GM18507 (cell line): ENCODE results near the gene MYL12A.
A peak's percentile ranks its signal among the peaks of the same experiment; 100 is the strongest.
"Not testable (repeated sequence)": the region's sequence is repeated elsewhere in the genome, so short reads cannot be mapped to it uniquely, and the experiment has no call there.

Experiments
- DNase-seq: peaks from one replicate; pipeline ENCODE4 v3.0.0; 2011; ENCODE audit warnings: low read depth; ENCODE audit not compliant: insufficient read length; ENCODE audit errors: extremely low spot score
- FAIRE-seq: peaks from 2 replicates; lab custom pipeline; 2011; peaks lifted over from hg19 to GRCh38; lab: Jason Lieb, UNC

The MYL12A gene

GRCh38 chr18:3247240-3248061 lies at the start of gene MYL12A:
MYL12A (plus strand) TSS chr18:3247801; CDS start chr18:3253248, 5,447 bp downstream.
- peak; percentile 98 for FAIRE-seq

GRCh38 chr18:3198260-3198860 lies 49.2 kb upstream of the MYL12A start:
- not testable (repeated sequence) for DNase-seq, FAIRE-seq

More at GRCh38 chr18:3247240-3248061, at the start of gene MYL12A:
- peak; percentile 82 for DNase-seq

GRCh38 chr18:3199942-3200645 lies 47.5 kb upstream of the MYL12A start:
- no peak for FAIRE-seq
- no peak for DNase-seq

- DNase-seq (no peak), FAIRE-seq (no peak)
Observed at GRCh38 chr18:3205239-3205638, 42.4 kb upstream of the MYL12A start.

GRCh38 chr18:3207565-3207964 lies 40.0 kb upstream of the MYL12A start:
- FAIRE-seq (no peak), DNase-seq (no peak)

DNA sequence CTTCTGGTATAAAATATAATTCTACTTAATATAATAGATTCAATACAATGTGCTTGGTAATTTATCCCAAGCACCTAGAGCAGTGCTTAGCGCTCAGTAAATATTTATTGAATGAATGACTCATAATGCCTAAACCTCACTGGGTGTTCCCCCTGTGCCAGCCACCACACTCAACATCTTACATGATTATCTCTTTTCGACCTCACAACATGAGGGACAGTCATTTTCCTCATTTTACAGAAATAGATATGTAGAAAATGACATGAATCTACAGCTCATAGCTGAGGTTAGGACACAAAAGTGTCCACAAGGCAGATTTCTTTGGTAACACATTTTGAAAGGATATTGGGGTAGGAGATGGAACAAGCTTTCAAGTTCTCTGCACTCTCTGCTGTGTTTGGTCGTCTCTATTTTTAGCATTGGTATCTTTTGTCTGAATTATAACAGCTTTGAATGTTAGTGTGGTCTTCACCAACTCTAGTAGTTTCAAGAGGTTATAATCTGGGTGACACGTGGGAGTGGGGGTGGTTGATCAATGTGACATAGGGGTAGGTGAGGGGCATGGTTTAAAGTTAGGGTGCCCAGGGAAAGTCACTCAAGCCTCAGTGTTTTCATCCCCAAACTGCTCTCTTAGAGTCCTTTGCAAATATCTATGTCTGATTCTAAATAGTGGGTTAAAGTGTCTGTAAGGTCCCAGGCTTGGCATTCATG lies 37.6 kb upstream of the MYL12A start:
- no peak for FAIRE-seq
- DNase-seq, result no peak

DNA sequence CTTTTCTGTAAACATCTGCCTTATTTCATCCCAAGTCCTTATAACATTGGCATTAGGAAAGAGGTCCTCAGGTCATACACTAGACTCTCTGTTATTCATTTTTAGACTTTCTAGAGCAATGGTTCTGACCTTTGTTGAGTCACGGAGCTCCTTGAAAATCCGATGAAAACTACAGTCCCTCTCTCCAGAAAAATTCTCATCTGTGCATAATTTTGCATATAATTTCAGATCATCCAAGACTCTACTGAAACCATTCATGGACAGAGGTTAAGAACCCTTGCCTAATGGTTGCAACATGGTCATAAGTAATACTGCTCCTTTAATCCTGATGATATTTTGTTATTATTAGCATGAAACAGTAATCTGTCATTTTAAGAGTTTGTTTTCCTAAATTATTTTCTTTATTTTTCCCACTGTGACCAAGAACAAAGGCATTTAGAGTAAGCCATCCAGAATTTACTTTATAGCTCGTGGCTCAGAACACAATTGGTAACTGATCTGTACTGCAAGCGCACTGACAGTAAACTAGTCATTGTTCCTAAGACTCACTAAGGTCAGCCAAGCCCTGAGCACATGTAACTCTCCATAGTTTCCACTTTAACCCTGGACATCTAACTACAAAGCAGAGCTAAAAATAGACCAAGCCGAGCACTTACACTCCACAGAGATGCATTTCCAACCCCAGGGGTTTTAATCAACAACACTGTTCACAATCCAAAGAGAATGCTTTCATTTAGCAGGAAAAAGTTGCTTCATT lies 36.2 kb upstream of the MYL12A start:
- no peak for FAIRE-seq

DNA sequence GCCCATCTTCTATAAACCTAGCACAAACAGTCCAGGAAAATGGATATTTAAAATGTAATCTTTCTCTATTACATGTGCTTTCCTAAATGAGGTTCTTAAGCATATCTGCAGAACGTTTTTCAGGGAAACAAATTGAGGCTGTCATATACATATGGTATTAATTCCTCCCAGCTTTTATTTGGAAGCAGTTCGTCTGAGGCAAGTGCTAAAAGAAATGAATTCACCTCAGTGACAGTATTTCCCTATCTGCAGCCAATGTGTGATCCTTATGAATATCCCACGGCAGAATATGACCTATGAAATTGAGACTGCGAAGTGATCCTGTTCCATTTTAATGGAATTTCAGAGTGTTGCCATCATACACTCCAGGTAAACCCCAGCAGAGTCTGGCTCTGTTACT lies 34.9 kb upstream of the MYL12A start:
- FAIRE-seq, result no peak

More for the DNA sequence above, 36.2 kb upstream of the MYL12A start:
- no peak for DNase-seq

DNA sequence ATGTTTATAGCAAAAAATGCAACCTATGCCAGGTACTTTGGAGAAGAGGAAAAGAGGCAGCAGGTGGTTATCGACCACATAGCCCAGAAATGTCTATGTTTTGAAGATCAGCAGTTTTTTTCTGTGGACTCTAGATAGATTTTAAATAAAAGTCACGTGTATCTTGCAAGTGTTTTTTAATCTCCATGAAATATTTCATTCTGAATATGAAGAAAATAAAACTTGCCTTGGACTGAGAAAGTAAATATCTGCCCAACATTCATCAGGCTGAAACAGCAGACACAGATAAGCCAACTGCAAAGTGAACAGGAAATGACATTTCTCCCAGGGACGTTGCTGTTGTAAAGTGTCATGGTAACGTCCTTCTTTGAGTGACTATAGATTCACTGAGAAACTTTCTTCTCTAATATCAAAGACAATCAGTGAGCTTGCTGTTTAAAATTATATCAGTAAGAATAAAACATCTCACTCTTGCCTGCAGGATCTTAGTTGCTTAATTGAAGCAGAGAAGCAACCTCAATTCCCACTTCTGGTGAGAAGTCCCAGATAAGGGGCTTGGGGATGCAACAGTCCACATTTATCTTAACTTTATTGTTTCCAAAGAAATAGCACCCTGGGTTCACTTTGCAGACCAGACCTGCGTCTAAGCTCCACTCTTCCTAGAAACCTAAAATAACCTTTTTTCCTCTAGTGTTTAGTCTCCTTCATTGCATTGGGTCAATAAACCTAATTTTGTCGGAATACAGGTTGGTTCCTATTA lies 34.1 kb upstream of the MYL12A start:
- no peak for FAIRE-seq
- DNase-seq, result no peak

More for the DNA sequence above, 34.9 kb upstream of the MYL12A start:
- DNase-seq, result no peak

GRCh38 chr18:3214855-3215637 lies 32.6 kb upstream of the MYL12A start:
- FAIRE-seq (no peak), DNase-seq (no peak)

GRCh38 chr18:3216987-3217386 lies 30.6 kb upstream of the MYL12A start:
- DNase-seq (no peak), FAIRE-seq (no peak)

GRCh38 chr18:3217948-3218647 lies 29.5 kb upstream of the MYL12A start:
- FAIRE-seq (no peak), DNase-seq (no peak)

- FAIRE-seq, result no peak
- DNase-seq, result no peak
Observed at GRCh38 chr18:3218819-3219218, 28.8 kb upstream of the MYL12A start.

DNA sequence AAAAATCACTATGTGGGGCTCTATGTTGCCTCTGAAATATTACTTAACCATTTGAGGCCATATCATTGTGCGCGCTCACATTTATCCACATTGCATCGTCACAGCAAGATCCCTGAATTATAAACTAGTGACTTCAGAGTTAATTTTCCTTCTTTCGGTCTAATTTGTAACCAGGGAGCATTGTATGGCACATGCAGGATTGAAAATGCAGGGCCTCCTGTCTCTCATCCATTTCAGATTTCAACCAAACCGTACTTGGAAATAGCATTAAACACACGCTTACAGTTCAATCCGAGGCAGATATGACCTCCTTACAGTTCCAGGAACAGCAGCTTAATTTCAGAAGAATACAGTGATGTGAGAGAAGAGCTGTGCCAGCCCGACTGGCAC lies 28.4 kb upstream of the MYL12A start:
- no peak for FAIRE-seq

DNA sequence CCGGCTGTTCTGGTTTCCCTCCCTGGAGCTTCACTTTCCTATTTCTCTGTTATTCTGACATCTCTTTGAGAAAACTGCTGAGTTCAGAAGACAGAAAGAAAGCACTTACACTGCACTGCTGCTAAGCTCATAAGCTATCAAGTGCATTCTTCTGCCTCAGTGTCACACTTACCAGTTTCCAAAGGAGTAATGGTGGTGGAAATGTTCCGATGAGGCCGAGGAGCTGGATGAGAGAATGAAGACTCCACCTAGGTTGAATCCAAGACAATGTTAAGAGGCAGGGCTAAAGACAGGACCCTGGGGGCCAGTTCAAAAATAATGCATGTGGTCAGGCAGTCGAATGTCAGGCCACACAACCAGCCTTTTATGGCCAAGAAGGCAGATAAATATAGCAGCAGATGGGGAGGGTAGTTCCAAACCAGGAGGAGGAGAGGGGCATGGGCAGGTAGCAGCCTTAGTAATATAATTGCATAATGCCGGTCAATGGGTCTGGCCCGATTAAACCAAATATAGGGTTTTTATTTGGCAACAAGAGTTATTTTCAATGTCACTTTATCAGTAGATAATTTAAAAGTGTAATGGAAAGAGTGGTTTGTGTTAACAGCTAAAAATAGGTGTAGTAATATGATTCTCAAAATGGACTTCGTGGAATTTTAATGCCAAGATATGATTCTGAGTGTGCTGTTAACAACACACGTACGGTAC lies 27.8 kb upstream of the MYL12A start, which contains the start of gene MYOM1:
Gene MYOM1 (minus strand): TSS at position 338 of the 705 bp plus-strand sequence. CDS start 4,745 bp downstream, outside the sequence.
- DNase-seq, result no peak
- FAIRE-seq, result no peak

More for the DNA sequence above, 28.4 kb upstream of the MYL12A start:
- DNase-seq, result no peak

GRCh38 chr18:3220868-3221267 lies 26.7 kb upstream of the MYL12A start:
- not testable (repeated sequence) for FAIRE-seq, DNase-seq
